T-helper 17 cell (primary cell): ENCODE results near the gene MRLN. TPM values are rescaled to one million over a fixed set of nuclear protein-coding genes. Genes with fewer than 3 reads are reported as not detected.

ENCODE experiments used
- ATAC-seq: fragments of 150-1000 bp; cut with Tn5 transposase; 2 replicates; pipeline ENCODE4 v1.10.0; 2021; ENCODE audit warnings: mild to moderate bottlenecking, moderate library complexity
- DNase-seq, 3 donors: peaks; one replicate each; pipeline versions ENCODE4 v3.0.0 to v3.0.0-alpha.2; 2020 to 2021
- H3K9me3 ChIP-seq: one replicate; pipeline ENCODE4 v1.7.0; 2013; ENCODE audit warnings: low read length, mild to moderate bottlenecking; ENCODE audit not compliant: control insufficient read depth, poor library complexity, severe bottlenecking
- H3K27ac Mint-ChIP-seq: one replicate; pipeline ENCODE4 v1.8.0; 2022; ENCODE audit warnings: mild to moderate bottlenecking, moderate library complexity, mixed read lengths
- H3K27me3 Mint-ChIP-seq: one replicate; pipeline ENCODE4 v1.8.0; 2022; ENCODE audit warnings: mixed read lengths
- H3K36me3 Mint-ChIP-seq: one replicate; pipeline ENCODE4 v1.8.0; 2022; ENCODE audit warnings: low read depth, mixed read lengths
- H3K4me1 Mint-ChIP-seq: one replicate; pipeline ENCODE4 v1.8.0; 2022; ENCODE audit warnings: mild to moderate bottlenecking, mixed read lengths
- H3K4me3 Mint-ChIP-seq: one replicate; pipeline ENCODE4 v1.8.0; 2022; ENCODE audit warnings: mild to moderate bottlenecking, moderate library complexity, mixed read lengths
- total RNA-seq, 4 donors: library from RNA in 2 of 4; stranded (reverse) in 2 of 4; gene quantifications; one replicate each; pipeline ENCODE4 v1.2.3 and lab custom pipeline; 2022 to 2026

MRLN gene
- total RNA-seq, 2 donors from 2014 or later: 0.35 TPM; not detected in 1

- Mint-ChIP-seq H3K4me1 (peaks cover 4% of the 10 kb centered on the region), H3K27ac (no peak within 1 kb of the TSS), H3K27me3 (peaks cover 72% of the 10 kb centered on the region), H3K36me3 (peaks cover 3% of the 10 kb centered on the region), H3K4me3 (peak within 1 kb of the TSS; percentile 76)
- DNase-seq (peak in 1 of 3 donors; percentile 6), ATAC-seq (peak; percentile 83)
- no peaks in the 10 kb centered on the region for H3K9me3 ChIP-seq
These were observed 43.7 kb downstream of the MRLN start, which contains the start of gene SLC16A9 for GRCh38 chr10:59709395-59710125. Gene SLC16A9, minus strand, starts transcription at chr10:59709850. Its CDS starts 25,559 bp downstream, at chr10:59684291.

- ATAC-seq: no peak
- H3K4me1 Mint-ChIP-seq: peaks cover 4% of the 10 kb centered on the region
- no peak overlapping the region for H3K27ac Mint-ChIP-seq
- peaks cover 75% of the 10 kb centered on the region for H3K27me3 Mint-ChIP-seq
- H3K4me3 Mint-ChIP-seq: peak overlapping the region; percentile 43
- DNase-seq: no peak
- peaks cover 5% of the 10 kb centered on the region for H3K36me3 Mint-ChIP-seq
- no peaks in the 10 kb centered on the region for H3K9me3 ChIP-seq
These were observed 44.4 kb downstream of the MRLN start for GRCh38 chr10:59708816-59709394.

GRCh38 chr10:59706851-59707797, 46.1 kb downstream of the MRLN start:
- ATAC-seq: no peak
- peaks cover 4% of the 10 kb centered on the region for H3K4me1 Mint-ChIP-seq
- DNase-seq: no peak

GRCh38 chr10:59705931-59706330, 47.3 kb downstream of the MRLN start:
- Mint-ChIP-seq H3K4me3 (no peak overlapping the region), H3K4me1 (peaks cover 2% of the 10 kb centered on the region), H3K36me3 (peaks cover 5% of the 10 kb centered on the region), H3K27me3 (peaks cover 67% of the 10 kb centered on the region), H3K27ac (no peak overlapping the region)
- H3K9me3 ChIP-seq: no peaks in the 10 kb centered on the region
- no peak for ATAC-seq
- no peak for DNase-seq

More at GRCh38 chr10:59706851-59707797, 46.1 kb downstream of the MRLN start:
- Mint-ChIP-seq H3K27ac (no peak overlapping the region), H3K4me3 (no peak overlapping the region), H3K36me3 (peaks cover 5% of the 10 kb centered on the region), H3K27me3 (peaks cover 67% of the 10 kb centered on the region)
- H3K9me3 ChIP-seq: no peaks in the 10 kb centered on the region

DNA sequence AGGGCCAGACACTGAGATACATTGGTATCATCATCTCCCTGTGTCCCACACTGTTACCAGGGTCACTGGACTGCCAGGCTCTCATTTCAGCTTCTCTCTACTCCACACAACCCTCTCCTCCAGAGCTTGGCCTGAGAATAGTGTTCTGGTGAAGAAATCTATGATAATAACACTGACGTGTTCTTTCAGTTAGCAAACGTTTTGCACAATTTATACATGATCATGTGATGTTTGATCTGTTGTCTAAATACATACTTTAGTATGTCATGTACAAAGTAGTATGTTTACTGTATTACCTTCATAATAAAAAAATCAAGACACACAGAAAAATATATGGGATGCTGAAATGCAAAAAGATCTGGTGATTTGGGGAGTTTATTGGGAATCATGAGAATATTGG, 48.6 kb downstream of the MRLN start:
- ATAC-seq (no peak), DNase-seq (no peak)
- peaks cover 72% of the 10 kb centered on the region for H3K27me3 Mint-ChIP-seq
- H3K4me3 Mint-ChIP-seq: no peak overlapping the region
- H3K9me3 ChIP-seq: no peaks in the 10 kb centered on the region
- H3K27ac Mint-ChIP-seq: no peak overlapping the region
- peaks cover 5% of the 10 kb centered on the region for H3K36me3 Mint-ChIP-seq
- H3K4me1 Mint-ChIP-seq: peaks cover 5% of the 10 kb centered on the region

DNA sequence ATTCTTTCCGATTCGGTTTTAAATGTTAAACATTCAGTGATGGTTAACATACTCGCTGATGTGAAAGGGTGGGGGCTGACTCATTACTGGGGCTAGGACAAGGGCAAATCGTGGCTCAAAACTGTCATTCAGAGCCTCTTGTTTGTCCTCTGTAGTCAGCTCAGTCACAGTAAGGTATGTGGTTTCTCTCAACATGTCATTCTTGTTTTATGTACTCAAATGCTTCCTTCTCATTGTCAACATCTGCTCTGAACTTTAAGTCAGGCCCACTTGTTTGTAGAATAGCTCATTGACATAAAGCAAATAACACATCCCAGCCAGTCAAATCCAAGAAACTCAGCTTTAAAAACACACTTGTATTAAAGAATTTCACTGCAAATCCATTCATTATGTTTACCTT, 50.9 kb downstream of the MRLN start:
- DNase-seq: no peak
- H3K9me3 ChIP-seq: no peaks in the 10 kb centered on the region
- H3K4me3 Mint-ChIP-seq: no peak overlapping the region
- ATAC-seq: no peak
- peaks cover 79% of the 10 kb centered on the region for H3K27me3 Mint-ChIP-seq
- peaks cover 3% of the 10 kb centered on the region for H3K4me1 Mint-ChIP-seq
- H3K36me3 Mint-ChIP-seq: peaks cover 5% of the 10 kb centered on the region
- H3K27ac Mint-ChIP-seq: no peak overlapping the region

DNA sequence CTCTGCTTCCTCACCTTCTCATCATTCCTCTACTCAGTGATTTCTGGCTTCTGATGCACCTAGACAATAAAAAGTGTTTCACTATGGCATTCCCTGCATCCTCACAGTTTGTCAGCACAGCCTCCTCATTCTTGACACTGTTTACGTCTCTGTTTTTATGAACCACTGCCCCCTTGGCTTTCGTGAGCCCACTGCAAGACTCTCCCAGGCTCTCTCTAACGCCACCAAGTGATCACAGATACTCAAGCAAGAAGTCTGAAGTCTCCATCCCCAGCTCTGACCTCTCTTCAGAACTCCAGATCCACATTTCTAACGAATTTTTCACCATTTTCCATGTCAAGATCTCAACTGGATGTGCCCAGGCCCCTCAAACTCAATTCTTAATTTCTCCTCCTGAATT, 52.5 kb downstream of the MRLN start:
- H3K36me3 Mint-ChIP-seq: peaks cover 2% of the 10 kb centered on the region
- H3K27me3 Mint-ChIP-seq: peaks cover 66% of the 10 kb centered on the region
- H3K27ac Mint-ChIP-seq: no peak overlapping the region

DNA sequence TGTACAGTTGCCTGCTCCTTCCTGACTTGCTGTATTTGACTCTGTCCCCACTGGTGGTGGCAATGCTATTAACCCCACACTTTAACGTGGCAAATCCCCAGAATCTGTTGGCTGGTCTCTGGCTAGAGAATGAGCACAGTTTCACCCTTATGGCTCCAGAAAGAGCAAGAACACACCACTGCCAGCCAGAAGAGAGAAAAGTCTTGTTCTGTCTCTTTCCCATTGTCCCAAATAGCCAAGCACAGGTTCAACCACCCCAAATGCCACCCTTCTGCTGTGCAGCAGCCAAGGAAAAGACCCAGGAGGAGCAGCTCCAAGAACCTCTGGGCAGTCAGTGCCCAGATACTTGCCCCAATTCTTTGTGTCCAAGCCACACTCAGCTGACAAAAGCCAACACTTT, 54.9 kb downstream of the MRLN start:
- DNase-seq (no peak), ATAC-seq (no peak)
- Mint-ChIP-seq H3K27ac (no peak overlapping the region), H3K4me1 (peaks cover 3% of the 10 kb centered on the region), H3K36me3 (no peaks in the 10 kb centered on the region), H3K4me3 (no peak overlapping the region), H3K27me3 (peaks cover 47% of the 10 kb centered on the region)
- H3K9me3 ChIP-seq: no peaks in the 10 kb centered on the region

More for the DNA sequence above, 52.5 kb downstream of the MRLN start:
- H3K9me3 ChIP-seq: no peaks in the 10 kb centered on the region
- DNase-seq (no peak), ATAC-seq (no peak)
- Mint-ChIP-seq H3K4me3 (no peak overlapping the region), H3K4me1 (peaks cover 3% of the 10 kb centered on the region)

- ATAC-seq (no peak), DNase-seq (no peak)
- H3K4me3 Mint-ChIP-seq: no peak overlapping the region
- H3K27ac Mint-ChIP-seq: no peak overlapping the region
- H3K27me3 Mint-ChIP-seq: peaks cover 30% of the 10 kb centered on the region
- H3K4me1 Mint-ChIP-seq: peaks cover 3% of the 10 kb centered on the region
- no peaks in the 10 kb centered on the region for H3K9me3 ChIP-seq
- H3K36me3 Mint-ChIP-seq: no peaks in the 10 kb centered on the region
These were observed 57.6 kb downstream of the MRLN start for GRCh38 chr10:59695637-59696036.

- H3K4me1 Mint-ChIP-seq: peaks cover 3% of the 10 kb centered on the region
These were observed 58.3 kb downstream of the MRLN start for GRCh38 chr10:59694936-59695335.

GRCh38 chr10:59692113-59692512, 61.1 kb downstream of the MRLN start:
- DNase-seq: no peak
- Mint-ChIP-seq H3K36me3 (no peaks in the 10 kb centered on the region), H3K27me3 (peaks cover 18% of the 10 kb centered on the region), H3K4me1 (no peaks in the 10 kb centered on the region), H3K27ac (no peak overlapping the region), H3K4me3 (no peak overlapping the region)
- no peak for ATAC-seq
- H3K9me3 ChIP-seq: no peaks in the 10 kb centered on the region

More at GRCh38 chr10:59694936-59695335, 58.3 kb downstream of the MRLN start:
- H3K36me3 Mint-ChIP-seq: no peaks in the 10 kb centered on the region
- DNase-seq: no peak
- H3K27ac Mint-ChIP-seq: no peak overlapping the region
- peaks cover 23% of the 10 kb centered on the region for H3K27me3 Mint-ChIP-seq
- H3K9me3 ChIP-seq: no peaks in the 10 kb centered on the region
- ATAC-seq: no peak
- H3K4me3 Mint-ChIP-seq: no peak overlapping the region

- Mint-ChIP-seq H3K36me3 (no peaks in the 10 kb centered on the region), H3K4me1 (no peaks in the 10 kb centered on the region), H3K4me3 (no peak overlapping the region)
These were observed 64.3 kb downstream of the MRLN start for GRCh38 chr10:59688921-59689351.

DNA sequence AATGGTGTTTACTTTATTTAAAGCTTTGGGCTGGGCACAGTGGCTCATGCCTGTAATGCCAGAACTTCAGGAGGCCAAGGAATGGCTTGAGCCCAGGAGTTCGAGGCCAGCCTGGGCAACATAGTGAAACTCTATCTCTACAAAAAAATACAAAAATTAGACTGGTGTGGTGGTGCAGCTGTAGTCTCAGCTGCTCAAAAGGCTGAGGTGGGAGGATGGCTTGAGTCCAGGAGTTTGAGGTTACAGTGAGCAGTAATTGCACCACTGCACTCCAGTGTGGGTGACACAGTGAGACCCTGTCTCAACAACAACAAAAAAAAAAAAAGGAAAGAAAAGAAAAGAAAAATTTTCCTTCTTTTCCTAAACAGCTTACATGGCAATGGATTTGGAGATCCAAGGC, 65.6 kb downstream of the MRLN start:
- DNase-seq: no peak
- Mint-ChIP-seq H3K27ac (no peak overlapping the region), H3K4me3 (no peak overlapping the region), H3K36me3 (no peaks in the 10 kb centered on the region), H3K27me3 (peaks cover 18% of the 10 kb centered on the region), H3K4me1 (no peaks in the 10 kb centered on the region)
- no peaks in the 10 kb centered on the region for H3K9me3 ChIP-seq
- ATAC-seq: no peak

More at GRCh38 chr10:59688921-59689351, 64.3 kb downstream of the MRLN start:
- ATAC-seq (no peak), DNase-seq (no peak)
- Mint-ChIP-seq H3K27ac (no peak overlapping the region), H3K27me3 (peaks cover 18% of the 10 kb centered on the region)
- H3K9me3 ChIP-seq: no peaks in the 10 kb centered on the region
